ENCODE results near the gene DPYSL3.

The DPYSL3 gene

GRCh38 chr5:147434049-147434448 lies 75.8 kb downstream of the DPYSL3 start:
- DNase-seq, result no peak

GRCh38 chr5:147432323-147432722 lies 77.5 kb downstream of the DPYSL3 start:
- no peak for DNase-seq

DNA sequence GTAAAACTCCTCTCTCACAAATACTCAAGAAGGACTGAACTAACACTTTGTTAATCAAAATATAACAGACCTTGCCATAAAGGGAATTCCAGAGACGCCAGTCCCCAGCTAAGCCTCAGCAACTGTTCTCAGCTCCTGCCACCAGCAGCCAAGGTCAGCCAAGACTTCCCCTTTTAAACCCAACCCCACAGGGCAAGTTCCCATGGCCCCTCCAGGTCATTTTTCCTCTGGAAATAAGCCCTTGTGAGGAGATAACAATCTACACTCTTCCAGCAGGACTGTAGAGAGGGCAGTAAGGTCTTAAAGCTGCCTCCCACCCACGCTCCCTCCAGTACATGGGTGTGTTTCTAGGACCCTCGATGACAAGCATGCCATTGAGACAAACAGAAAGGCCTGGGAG lies 78.3 kb downstream of the DPYSL3 start:
- no peak for DNase-seq

DNA sequence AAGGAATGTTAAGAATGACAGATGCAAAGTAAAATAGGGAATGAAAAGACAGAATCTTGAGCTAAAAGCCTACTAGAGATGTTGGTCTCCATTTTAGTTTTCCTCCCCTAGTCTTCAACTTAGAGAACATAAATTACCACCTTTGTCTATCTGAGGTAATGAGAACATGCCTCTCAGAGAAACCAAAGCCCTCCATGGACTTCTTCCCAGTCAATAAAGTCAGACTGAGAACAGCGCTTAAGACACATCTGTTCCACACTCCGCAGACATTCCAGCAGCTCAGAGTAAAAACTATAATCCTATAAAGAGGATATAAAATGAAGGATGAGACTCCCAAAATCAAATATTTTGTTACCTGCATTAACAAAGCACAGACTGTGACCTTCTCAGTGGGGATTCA lies 79.2 kb downstream of the DPYSL3 start:
- DNase-seq, result no peak

- no peak for DNase-seq
Observed at GRCh38 chr5:147427521-147428401, 82.1 kb downstream of the DPYSL3 start.

DNA sequence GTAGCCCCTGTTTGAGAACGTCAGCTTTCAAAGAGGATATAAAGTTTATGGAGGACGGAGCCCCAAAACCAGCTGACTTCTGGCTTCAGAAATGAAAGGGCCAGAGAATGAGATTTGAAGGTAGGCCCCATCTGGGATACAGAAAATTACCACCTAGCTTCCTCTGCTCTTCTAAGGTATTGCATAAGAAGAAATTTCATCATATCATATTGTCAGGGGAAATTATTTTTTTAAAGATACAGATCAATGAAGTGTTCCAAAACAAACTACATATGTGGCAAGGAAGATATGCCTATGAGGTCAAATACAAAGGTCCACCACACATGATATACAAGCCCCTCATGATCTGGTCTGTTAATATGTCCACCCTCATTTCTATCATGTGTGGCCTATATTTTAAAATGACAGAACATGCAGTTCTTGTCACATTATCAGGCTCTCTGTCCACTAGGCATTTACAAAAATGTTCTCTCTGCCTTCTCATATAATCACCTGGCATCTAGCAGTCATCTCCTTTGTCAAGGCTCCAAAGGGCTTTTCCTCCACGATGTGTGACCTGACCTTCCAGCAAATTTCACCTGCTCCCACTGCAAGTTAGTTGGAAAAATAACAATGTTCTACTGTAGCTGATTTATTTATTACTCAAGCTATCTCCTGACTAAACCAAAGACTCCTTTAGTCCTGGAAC lies 83.1 kb downstream of the DPYSL3 start:
- no peak for DNase-seq

DNA sequence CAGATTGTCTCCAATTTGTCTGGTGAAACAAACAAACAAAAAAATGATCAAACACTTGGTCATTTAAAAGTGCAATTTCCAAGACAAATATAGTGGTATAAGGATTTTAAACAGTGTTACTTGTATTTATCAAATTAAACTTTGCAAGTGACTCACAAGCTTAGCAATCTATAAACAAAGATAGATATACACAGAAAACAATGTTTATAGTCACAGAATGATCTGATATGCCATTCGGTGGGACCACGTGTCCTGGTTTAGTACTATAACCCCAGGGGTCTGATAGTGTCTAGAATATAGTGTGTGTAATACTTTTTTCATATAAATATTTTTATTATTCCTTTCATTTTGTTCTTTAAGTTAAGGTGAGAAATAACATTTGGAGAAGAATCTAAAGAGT lies 91.3 kb downstream of the DPYSL3 start:
- DNase-seq, result no peak

GRCh38 chr5:147417135-147417813 lies 92.6 kb downstream of the DPYSL3 start:
- DNase-seq, result no peak

GRCh38 chr5:147415651-147416050 lies 94.2 kb downstream of the DPYSL3 start:
- no peak for DNase-seq

DNA sequence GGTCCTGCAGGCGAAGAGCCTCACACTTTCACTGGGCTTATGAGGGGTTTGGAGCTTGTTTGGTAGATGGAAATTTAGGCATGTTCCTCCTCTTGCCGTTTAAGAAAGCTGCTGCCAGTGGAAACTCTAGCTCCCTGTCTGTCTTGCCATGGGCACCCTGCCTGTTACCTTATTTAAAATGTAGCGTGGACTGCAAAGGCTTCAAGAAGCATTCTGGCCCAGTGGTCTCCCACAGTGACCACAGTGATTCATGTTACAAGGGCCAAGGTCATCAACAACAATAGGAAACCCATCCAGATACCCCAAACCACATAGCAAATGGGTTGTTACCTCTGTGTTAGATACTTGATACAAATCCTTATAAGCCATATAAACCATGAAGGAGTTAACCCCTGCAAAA lies 96.6 kb downstream of the DPYSL3 start:
- DNase-seq, result no peak

- no peak for DNase-seq
Observed at GRCh38 chr5:147412561-147412960, 97.3 kb downstream of the DPYSL3 start.

DNA sequence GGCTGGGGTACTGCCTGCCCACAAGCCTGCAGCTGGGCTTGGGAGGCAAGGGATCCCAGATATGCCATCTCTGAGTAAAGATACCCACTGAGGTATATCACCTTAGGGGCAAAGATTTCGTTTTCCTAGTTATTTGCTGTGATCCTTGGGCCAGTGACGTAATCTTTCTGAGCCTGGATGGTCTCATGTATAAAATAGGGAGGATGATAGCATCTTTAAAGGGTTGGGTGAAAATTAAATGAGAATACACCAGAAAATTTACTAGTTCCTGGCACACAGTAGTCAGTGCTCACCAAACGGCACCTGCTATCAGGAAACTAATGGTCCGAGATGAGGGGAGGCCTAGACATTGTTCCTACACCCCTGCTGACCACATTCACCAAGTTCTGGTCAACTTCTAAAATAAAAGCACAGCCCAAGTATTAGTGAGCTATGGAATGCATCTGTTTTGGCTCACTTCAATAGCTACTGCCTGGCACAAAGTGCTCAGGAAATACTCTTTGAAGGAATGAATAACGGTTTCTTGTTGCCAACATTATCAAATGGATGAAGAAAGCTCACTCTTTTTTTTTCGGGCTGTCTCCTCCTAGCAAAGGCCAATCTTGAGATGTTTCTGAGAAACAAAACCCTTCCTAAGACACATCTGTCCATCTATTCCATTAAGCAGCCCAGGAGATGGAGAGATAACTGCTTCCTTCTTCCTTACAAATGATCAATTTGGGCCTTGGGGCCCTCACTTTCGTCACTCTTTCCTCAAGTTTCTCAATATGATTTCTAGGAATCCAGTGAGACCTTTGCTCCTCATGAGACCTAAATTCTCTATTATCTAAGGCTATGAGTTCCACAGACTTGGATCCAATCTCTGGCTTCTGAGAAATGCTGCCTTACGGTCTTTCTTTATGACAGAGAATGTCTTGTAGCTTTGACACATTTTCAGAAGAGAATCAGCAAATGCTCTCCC lies 98.2 kb downstream of the DPYSL3 start:
- no peak for DNase-seq

DNA sequence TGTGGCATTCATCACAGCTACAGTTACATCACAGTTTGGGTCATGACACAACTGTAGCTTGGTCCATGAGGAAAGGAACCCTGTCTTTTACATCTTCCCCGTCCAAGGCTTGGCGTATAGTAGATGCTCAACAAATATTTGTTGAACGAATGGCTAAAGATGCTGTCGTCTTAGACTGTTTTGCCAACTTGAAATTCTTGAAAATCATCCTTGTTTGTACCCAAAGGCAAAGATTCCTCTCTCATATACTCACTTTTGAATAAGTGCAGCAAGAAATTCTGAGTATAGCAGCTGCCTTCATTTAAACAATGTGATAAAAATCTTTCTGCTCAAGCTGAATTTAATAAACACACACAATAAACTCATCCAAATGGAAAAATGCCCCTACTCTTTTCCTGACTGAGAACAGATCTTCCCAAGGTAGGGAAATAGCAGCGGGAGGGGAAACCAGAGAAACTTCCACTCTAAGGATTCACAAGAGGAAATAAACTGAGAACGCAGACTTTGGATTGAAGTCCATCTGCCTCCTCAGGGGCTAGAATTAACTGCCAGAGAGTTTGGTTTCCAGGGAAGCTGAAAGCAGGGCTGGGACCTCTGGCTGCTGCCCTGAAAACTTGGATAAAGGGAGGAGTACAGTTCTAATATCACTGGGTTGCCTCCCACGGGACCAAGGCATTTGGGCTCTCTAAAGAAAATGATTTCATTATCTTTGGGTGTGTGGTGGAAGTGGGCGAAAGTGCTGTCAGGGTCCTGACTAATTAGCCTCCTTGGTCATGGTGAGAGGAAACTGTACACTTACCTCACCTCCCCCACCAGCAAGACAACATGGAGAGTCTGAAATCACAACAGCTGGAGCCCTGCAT lies 99.1 kb downstream of the DPYSL3 start:
- no peak for DNase-seq

GRCh38 chr5:147408980-147409379 lies 100.9 kb downstream of the DPYSL3 start:
- DNase-seq, result no peak

- no peak for DNase-seq
Observed at GRCh38 chr5:147407094-147407681, 102.7 kb downstream of the DPYSL3 start.

DNA sequence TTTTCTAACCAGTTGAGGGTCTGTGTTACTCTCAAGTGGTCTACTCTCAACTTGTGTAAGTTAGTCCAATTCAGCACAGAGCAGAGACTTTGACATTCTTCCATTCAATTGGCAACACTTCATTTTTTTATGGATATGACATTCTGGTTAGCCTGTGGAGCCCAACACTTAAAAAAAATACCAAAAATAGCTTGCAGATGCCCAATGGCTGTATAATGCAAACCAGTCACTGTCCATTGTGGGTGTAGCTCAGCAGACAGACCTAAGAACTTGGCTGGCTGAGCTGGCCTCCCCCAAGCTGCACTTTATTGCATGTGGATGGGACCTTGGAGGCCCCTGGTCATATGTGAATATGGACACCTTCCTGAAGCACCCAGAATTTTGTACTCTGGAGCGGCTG lies 103.2 kb downstream of the DPYSL3 start:
- no peak for DNase-seq

DNA sequence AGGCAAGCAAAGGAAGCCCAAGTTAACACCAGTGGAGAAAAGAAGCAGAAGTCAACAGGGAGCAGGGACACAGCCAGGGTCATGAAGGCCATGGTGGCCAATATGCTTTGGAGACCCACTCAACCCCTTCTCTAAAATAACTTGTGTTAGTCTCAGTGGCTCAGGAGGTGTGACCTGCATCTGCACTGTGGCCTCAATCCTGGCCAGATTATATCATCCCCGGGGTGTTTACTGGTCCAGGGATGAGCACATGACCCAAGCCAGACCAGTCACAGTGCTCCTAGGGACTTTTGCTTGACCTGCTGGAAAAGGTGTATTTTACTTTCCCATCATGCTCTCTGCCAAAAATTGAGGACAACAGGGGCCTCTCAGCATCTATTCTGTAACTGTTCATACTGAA lies 105.2 kb downstream of the DPYSL3 start:
- no peak for DNase-seq

GRCh38 chr5:147403651-147404640 lies 105.9 kb downstream of the DPYSL3 start:
- DNase-seq, result no peak

DNA sequence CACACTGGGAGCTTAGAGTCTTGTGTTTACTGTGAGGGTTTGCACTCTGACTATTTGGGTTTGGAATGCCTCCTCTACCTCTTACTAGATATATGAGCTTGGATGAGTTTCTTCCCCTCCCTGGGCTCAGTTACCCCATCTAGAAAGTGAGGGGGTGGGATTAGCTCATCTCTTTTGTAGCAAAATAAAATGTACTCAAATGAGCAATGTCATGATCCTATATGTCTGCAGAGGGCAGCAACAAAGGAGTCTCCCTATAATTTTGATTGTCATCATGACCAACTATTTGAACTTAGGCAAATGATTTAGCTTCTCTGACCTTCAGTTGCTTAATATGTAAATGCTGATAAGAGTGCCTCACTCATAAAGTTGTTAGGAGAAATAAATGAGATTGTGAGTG lies 109.0 kb downstream of the DPYSL3 start:
- no peak for DNase-seq
